GM12891 (cell line): ENCODE measurements around the gene FFAR2.
"Not testable (repeated sequence)": the region's sequence is repeated elsewhere in the genome, so short reads cannot be mapped to it uniquely, and the experiment has no call there.

Experiments used
- PAX5 ChIP-seq: IDR thresholded peaks from 2 replicates; pipeline ENCODE4 v1.6.1; 2011; ENCODE audit warnings: low read length, moderate library complexity, mild to moderate bottlenecking; ENCODE audit not compliant: insufficient read depth, severe bottlenecking
- POLR2A ChIP-seq: IDR thresholded peaks from 2 replicates; pipeline ENCODE4 v1.6.1; 2011; ENCODE audit warnings: low read depth, low read length, control low read depth
- POLR2AphosphoS5 ChIP-seq: IDR thresholded peaks from 2 replicates; pipeline ENCODE4 v1.6.1; 2011; ENCODE audit warnings: low read depth, low read length, control low read depth
- TAF1 ChIP-seq: IDR thresholded peaks from 2 replicates; pipeline ENCODE4 v1.6.1; 2011; ENCODE audit warnings: low read depth, low read length, control low read depth

- TF ChIP-seq POLR2AphosphoS5, POLR2A, PAX5, TAF1: not testable (repeated sequence)
These were observed 26.5 kb downstream of the FFAR2 start for GRCh38 chr19:35474594-35474993.
